Measurements from ENCODE around the gene WFIKKN2. TPM values are rescaled to one million over a fixed set of nuclear protein-coding genes. Genes with fewer than 3 reads are reported as not detected.
A peak's percentile ranks its signal among the peaks of the same experiment; 100 is the strongest.

The WFIKKN2 gene
- total and polyA plus RNA-seq, 2 of the 8 experiments (the other 6 are each of a cell fraction or from before 2014, with no cell fraction given), result 0.07 to 0.30 TPM

DNA sequence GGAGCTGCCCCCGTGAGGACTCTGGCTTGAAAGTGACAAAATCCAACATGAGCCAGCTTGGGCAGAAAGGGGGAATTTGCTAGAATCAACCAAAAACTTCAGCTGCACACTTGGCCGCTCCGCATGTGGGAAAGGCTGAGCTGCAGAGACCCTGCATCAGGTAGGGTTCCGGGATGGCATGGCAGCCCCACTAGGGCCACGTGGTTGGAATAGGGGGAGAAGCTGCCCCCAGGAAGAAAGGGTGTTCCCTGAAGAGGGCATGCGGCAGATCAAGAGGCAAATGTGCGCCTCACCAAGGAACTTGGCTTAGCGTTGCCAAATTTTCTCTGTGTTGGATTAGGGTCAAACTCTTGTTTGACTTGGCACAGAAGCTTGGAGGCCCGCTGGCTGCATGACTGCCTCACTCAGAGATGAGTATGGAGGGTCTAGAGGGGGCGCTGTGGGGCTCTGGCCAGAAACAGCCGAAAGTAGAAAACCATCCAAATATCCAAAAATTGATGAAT, 29.2 kb upstream of the WFIKKN2 start (continued):
- TF ChIP-seq RAD21 (IDR thresholded peaks at IDR 0.05 in 1 of 2, conservative IDR thresholded peaks at IDR 0.05 in 1 of 2; ENCODE audit: low read depth in 2 of 2, low read length in 2 of 2), result peak; percentile 37 to 53; a peak in 3 of 4 replicates

Measured in H1 (cell line).